C4-2B (cell line): ENCODE results near the gene MS4A1.
A peak's percentile ranks its signal among the peaks of the same experiment; 100 is the strongest.

Experiments used
- H3K27ac ChIP-seq: fragments of 450-650 bp; 2 replicates; pipeline ENCODE4 v1.5.1; 2017
- CTCF ChIP-seq: fragments of 450-650 bp; conservative IDR thresholded peaks from 2 replicates; pipeline ENCODE4 v1.5.1; 2017; ENCODE audit warnings: mild to moderate bottlenecking
- ZFX ChIP-seq: fragments of 450-650 bp; IDR thresholded peaks from 2 replicates; pipeline ENCODE4 v1.6.1; 2017

Gene MS4A1

DNA sequence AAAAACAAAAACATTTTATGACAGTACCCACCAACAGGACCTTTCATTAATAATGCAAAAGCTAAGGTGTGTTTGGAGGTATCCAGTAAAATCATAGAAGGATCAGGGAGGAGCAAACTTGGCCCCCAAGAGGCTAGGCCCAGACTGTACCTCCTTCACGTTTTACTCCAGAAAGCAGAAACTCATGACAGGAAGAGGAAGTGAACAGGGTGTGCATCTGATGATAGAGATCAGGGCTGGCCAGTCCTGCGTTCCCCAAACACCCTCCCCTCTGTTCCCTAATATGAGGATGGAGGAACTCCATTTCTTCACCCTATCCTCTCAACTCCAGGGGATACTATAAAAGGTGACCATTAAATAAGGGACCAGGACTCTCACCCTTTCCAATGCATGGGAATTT, 26.7 kb downstream of the MS4A1 start:
- TF ChIP-seq ZFX (no peak), CTCF (no peak)
- no peak overlapping the region for H3K27ac ChIP-seq

GRCh38 chr11:60485987-60486386, 30.3 kb downstream of the MS4A1 start:
- no peak overlapping the region for H3K27ac ChIP-seq
- TF ChIP-seq ZFX (no peak), CTCF (peak; percentile 93)

DNA sequence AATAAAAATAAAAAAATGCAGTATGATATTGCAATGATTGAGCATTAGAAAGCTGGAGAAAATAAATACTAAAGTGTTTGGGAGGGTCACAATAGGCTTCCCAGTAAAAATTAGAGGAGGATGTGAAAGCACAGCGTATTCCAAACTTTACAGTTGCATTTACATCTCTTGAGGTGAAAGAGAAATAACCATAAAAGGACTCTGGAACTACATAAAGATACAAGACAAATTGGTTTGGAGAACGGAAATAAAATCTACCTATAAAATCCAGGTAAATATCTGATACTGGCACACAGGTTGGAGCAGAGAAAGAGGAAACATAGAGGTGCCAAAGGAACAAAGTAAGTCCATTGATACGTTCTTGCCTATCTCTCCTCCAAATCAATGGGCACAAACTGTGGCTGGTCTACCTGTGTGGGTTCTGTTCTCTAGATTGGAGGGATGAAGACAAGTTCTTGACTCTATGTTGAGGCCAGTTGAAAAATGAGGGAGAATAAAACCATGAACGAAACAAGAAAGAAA, 36.9 kb downstream of the MS4A1 start, which contains the start of gene MS4A12:
Gene MS4A12 (plus strand): TSS at position 291 of the 522 bp plus-strand sequence. CDS start 4,541 bp downstream, outside the sequence.
- TF ChIP-seq ZFX (no peak), CTCF (no peak)
- H3K27ac ChIP-seq: no peak within 1 kb of the TSS

GRCh38 chr11:60493454-60493853, 37.8 kb downstream of the MS4A1 start:
- TF ChIP-seq CTCF (no peak), ZFX (no peak)
- H3K27ac ChIP-seq: no peak overlapping the region

- H3K27ac ChIP-seq: no peak overlapping the region
- TF ChIP-seq CTCF (no peak), ZFX (no peak)
Observed at GRCh38 chr11:60498399-60498798, 42.8 kb downstream of the MS4A1 start.

DNA sequence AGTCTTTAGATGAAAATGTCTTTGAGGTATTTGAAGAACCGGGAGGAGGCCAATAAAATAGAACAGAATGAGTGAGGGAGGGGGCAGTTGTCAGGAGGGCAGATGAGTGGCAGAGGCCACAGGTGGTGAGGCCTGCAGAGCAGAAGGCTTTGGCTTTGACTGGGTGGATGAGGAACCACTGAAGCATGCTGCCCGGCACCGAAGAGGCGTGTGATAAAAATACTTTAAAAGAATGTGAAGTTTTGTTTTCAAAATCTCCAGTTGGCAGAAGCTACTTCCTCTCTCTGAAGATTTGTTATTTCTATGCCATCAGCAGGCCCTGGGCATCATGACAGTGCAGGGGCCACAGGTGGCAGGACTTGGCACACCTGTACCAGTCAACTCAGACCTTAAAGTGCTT, 43.2 kb downstream of the MS4A1 start:
- TF ChIP-seq ZFX (no peak), CTCF (no peak)
- no peak overlapping the region for H3K27ac ChIP-seq

DNA sequence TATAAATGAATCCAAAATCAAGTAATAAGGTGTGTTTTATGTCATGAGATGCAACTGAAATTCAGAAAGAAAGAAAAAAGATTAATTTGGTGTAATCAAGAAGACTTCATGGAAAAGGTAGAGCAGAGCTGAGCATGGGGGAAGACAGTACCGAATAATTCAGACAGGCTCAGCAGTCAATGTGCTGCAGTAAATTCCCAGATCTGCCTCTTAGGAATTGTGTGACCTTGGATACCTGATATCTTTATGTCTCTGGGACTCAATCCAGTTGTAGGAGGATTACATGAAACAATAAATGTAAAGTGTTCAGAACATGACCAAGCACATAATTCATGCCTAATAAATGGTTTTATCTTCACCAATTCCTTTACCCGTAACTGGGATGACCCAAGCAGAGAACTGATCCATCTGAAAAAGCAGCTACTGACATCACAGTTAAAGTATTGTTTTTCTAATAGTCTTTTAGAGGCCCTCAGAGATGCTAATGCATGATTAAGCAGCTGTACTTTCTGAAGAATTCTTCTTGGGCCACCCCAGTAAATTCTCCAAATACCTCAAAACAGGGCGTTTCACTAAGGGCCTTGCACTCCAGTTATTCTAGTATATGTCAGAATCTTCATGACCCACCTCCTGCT, 44.7 kb downstream of the MS4A1 start:
- no peak overlapping the region for H3K27ac ChIP-seq
- TF ChIP-seq ZFX: no peak
- TF ChIP-seq CTCF: no peak
